ENCODE results near the gene AP2A2. TPM values are rescaled to one million over a fixed set of nuclear protein-coding genes. Genes with fewer than 3 reads are reported as not detected.
A peak's percentile ranks its signal among the peaks of the same experiment; 100 is the strongest.

Gene AP2A2
- total RNA-seq, 1 experiment from 2014 or later, result 123 TPM

- in situ Hi-C loops (cut with HindIII; ENCODE audit: low pct_unique_long_range_greater_than_20kb, low sequenced_read_pairs) (no loop called here), intact Hi-C loops (cut with micrococcal nuclease; ENCODE audit: unreplicated experiment) (no loop called here)
Observed at GRCh38 chr11:1032310-1032891, 106.7 kb downstream of the AP2A2 start.

GRCh38 chr11:1033016-1033798 is 107.5 kb downstream of the AP2A2 start:
- ChIA-PET CTCF (no interaction called here), POLR2A (no interaction called here)
- peaks cover 27% of the 10 kb centered on the region for H3K4me1 ChIP-seq (ENCODE audit: control insufficient read depth, insufficient read depth, low read length)
- no peak overlapping the region for H3K27ac ChIP-seq (ENCODE audit: low read length)
- no TSS peak for BruUV-seq (replicated peaks)
- no peaks in the 10 kb centered on the region for H3K9me3 ChIP-seq (ENCODE audit: control insufficient read depth, insufficient read depth, low read depth, low read length)
- H3K36me3 ChIP-seq (ENCODE audit: control insufficient read depth, insufficient read depth, low read length), result no peaks in the 10 kb centered on the region
- no peaks in the 10 kb centered on the region for H3K27me3 ChIP-seq (ENCODE audit: control insufficient read depth, insufficient read depth, low read length)
- in situ Hi-C loops (cut with HindIII; ENCODE audit: low pct_unique_long_range_greater_than_20kb, low sequenced_read_pairs) (no loop called here), intact Hi-C loops (cut with micrococcal nuclease; ENCODE audit: unreplicated experiment) (no loop called here)
- H3K4me3 ChIP-seq (ENCODE audit: low read depth in 2 of 2, low read length in 2 of 2), result no peak overlapping the region
- ATAC-seq (no peak), DNase-seq (ENCODE audit: low read depth, low spot score) (no peak)
- TF ChIP-seq CTCF (IDR thresholded peaks at IDR 0.05) (no peak), REST (IDR thresholded peaks at IDR 0.05; ENCODE audit: insufficient read depth in 1 of 2, low read depth in 2 of 2, low read length in 1 of 2) (no peak), POLR2AphosphoS5 (IDR thresholded peaks at IDR 0.05; ENCODE audit: low read depth, low read length) (no peak), TCF7L2 (IDR thresholded peaks at IDR 0.05; ENCODE audit: low read depth, low read length) (no peak)

More at GRCh38 chr11:1032310-1032891, 106.7 kb downstream of the AP2A2 start:
- TF ChIP-seq REST (IDR thresholded peaks at IDR 0.05; ENCODE audit: insufficient read depth in 1 of 2, low read depth in 2 of 2, low read length in 1 of 2) (no peak), TCF7L2 (IDR thresholded peaks at IDR 0.05; ENCODE audit: low read depth, low read length) (no peak), SIN3A (IDR thresholded peaks at IDR 0.05; ENCODE audit: borderline replicate concordance, insufficient read depth, low read depth, low read length) (no peak), POLR2AphosphoS5 (IDR thresholded peaks at IDR 0.05; ENCODE audit: low read depth, low read length) (0 out of 2 replicates have a peak, but pooled peaks have one; percentile 23), CTCF (IDR thresholded peaks at IDR 0.05) (no peak)
- POLR2A ChIA-PET, result no interaction called here
- H3K36me3 ChIP-seq (ENCODE audit: control insufficient read depth, insufficient read depth, low read length), result no peaks in the 10 kb centered on the region
- ATAC-seq (no peak), DNase-seq (ENCODE audit: low read depth, low spot score) (no peak)
- H3K9me3 ChIP-seq (ENCODE audit: control insufficient read depth, insufficient read depth, low read depth, low read length), result no peaks in the 10 kb centered on the region
- peaks cover 27% of the 10 kb centered on the region for H3K4me1 ChIP-seq (ENCODE audit: control insufficient read depth, insufficient read depth, low read length)
- no peak overlapping the region for H3K4me3 ChIP-seq (ENCODE audit: low read depth in 2 of 2, low read length in 2 of 2)
- BruUV-seq (replicated peaks), result no TSS peak
- CTCF ChIA-PET, result no interaction called here
- no peaks in the 10 kb centered on the region for H3K27me3 ChIP-seq (ENCODE audit: control insufficient read depth, insufficient read depth, low read length)
- no peak overlapping the region for H3K27ac ChIP-seq (ENCODE audit: low read length)
